DOHH2 (cell line): ENCODE data around the gene ANGEL1.

ENCODE experiments used
- H3F3A ChIP-seq: fragments of 200-600 bp; sonication (generic), shearing (Covaris generic); 2 replicates; pipeline ENCODE4 v1.6.0; 2016; ENCODE audit warnings: antibody characterized with exemption, mild to moderate bottlenecking; ENCODE audit not compliant: control insufficient read depth, insufficient read depth
- H3K27ac ChIP-seq: fragments of 200-600 bp; sonication (generic); 2 replicates; pipeline ENCODE4 v1.5.1; 2014; ENCODE audit warnings: low read depth, mild to moderate bottlenecking, low read length, moderate library complexity
- H3K27me3 ChIP-seq: fragments of 200-600 bp; sonication (generic); 2 replicates; pipeline ENCODE4 v1.6.1; 2014; ENCODE audit warnings: mild to moderate bottlenecking, low read length, mixed read lengths; ENCODE audit not compliant: control insufficient read depth
- H3K36me3 ChIP-seq: fragments of 200-600 bp; sonication (generic); 2 replicates; pipeline ENCODE4 v1.6.1; 2014; ENCODE audit warnings: mild to moderate bottlenecking, low read length, moderate library complexity, mixed read lengths; ENCODE audit not compliant: control insufficient read depth
- H3K4me1 ChIP-seq: fragments of 200-600 bp; sonication (generic); 2 replicates; pipeline ENCODE4 v1.6.1; 2014; ENCODE audit warnings: mild to moderate bottlenecking, low read length, mixed read lengths; ENCODE audit not compliant: control insufficient read depth
- H3K4me2 ChIP-seq: fragments of 200-600 bp; sonication (generic); 2 replicates; pipeline ENCODE4 v1.6.0; 2014; ENCODE audit warnings: mild to moderate bottlenecking, low read length, moderate library complexity
- H3K4me3 ChIP-seq: fragments of 200-600 bp; sonication (generic); 2 replicates; pipeline ENCODE4 v1.5.1; 2014; ENCODE audit warnings: mild to moderate bottlenecking, low read length, mixed read lengths
- H3K79me2 ChIP-seq: fragments of 200-600 bp; sonication (generic); 2 replicates; pipeline ENCODE4 v1.6.1; 2014; ENCODE audit warnings: mild to moderate bottlenecking, low read length, mixed read lengths; ENCODE audit not compliant: control insufficient read depth
- H3K9me2 ChIP-seq: fragments of 200-600 bp; sonication (generic); replicated peaks from 2 replicates; pipeline ENCODE4 v1.6.1; 2014; ENCODE audit warnings: mild to moderate bottlenecking, low read length, mixed read lengths; ENCODE audit not compliant: control insufficient read depth
- H3K9me3 ChIP-seq: fragments of 200-600 bp; sonication (generic); 2 replicates; pipeline ENCODE4 v1.6.1; 2014; ENCODE audit warnings: antibody characterized with exemption, low read length, mixed read lengths; ENCODE audit not compliant: control insufficient read depth, insufficient read depth
- H4K20me1 ChIP-seq: fragments of 200-600 bp; sonication (generic); 2 replicates; pipeline ENCODE4 v1.6.0; 2014; ENCODE audit warnings: low read depth, mild to moderate bottlenecking, antibody characterized with exemption, low read length, moderate library complexity; ENCODE audit not compliant: control insufficient read depth, insufficient read depth
- CTCF ChIP-seq: fragments of 200-600 bp; sonication (generic); IDR thresholded peaks from one replicate; pipeline ENCODE4 v1.5.1; 2014; ENCODE audit warnings: antibody characterized with exemption, mild to moderate bottlenecking, low read depth, low read length; ENCODE audit not compliant: poor library complexity, severe bottlenecking
- EZH2phosphoT487 ChIP-seq: fragments of 200-600 bp; sonication (generic); IDR thresholded peaks from 2 replicates; pipeline ENCODE4 v1.6.1; 2017; ENCODE audit warnings: borderline replicate concordance, mild to moderate bottlenecking, antibody characterized with exemption, low read length, moderate library complexity, mixed read lengths

The ANGEL1 gene

GRCh38 chr14:76808990-76809389 is 3.7 kb downstream of the ANGEL1 start:
- no peaks in the 10 kb centered on the region for H4K20me1 ChIP-seq
- no peaks in the 10 kb centered on the region for H3F3A ChIP-seq
- H3K79me2 ChIP-seq = peaks cover 30% of the 10 kb centered on the region
- no peak for TF ChIP-seq EZH2phosphoT487
- TF ChIP-seq CTCF = no peak
- no peaks in the 10 kb centered on the region for H3K27me3 ChIP-seq
- no peak overlapping the region for H3K4me3 ChIP-seq
- no peaks in the 10 kb centered on the region for H3K9me2 ChIP-seq
- H3K36me3 ChIP-seq = peaks cover 49% of the 10 kb centered on the region
- no peaks in the 10 kb centered on the region for H3K9me3 ChIP-seq
- no peak overlapping the region for H3K4me2 ChIP-seq
- H3K27ac ChIP-seq = no peak overlapping the region
- peaks cover 20% of the 10 kb centered on the region for H3K4me1 ChIP-seq

- Histone ChIP-seq H3K4me1 (peaks cover 14% of the 10 kb centered on the region), H3K4me3 (no peak overlapping the region), H3K27me3 (no peaks in the 10 kb centered on the region), H3F3A (no peaks in the 10 kb centered on the region), H3K36me3 (peaks cover 58% of the 10 kb centered on the region), H3K27ac (no peak overlapping the region), H3K9me3 (no peaks in the 10 kb centered on the region), H3K79me2 (peaks cover 30% of the 10 kb centered on the region), H4K20me1 (no peaks in the 10 kb centered on the region), H3K9me2 (no peaks in the 10 kb centered on the region), H3K4me2 (no peak overlapping the region)
- TF ChIP-seq EZH2phosphoT487 = no peak
- no peak for TF ChIP-seq CTCF
Measured at GRCh38 chr14:76808011-76808410, 4.7 kb downstream of the ANGEL1 start.

GRCh38 chr14:76806446-76806845 is 6.2 kb downstream of the ANGEL1 start:
- Histone ChIP-seq H3K4me3 (no peak overlapping the region), H4K20me1 (no peaks in the 10 kb centered on the region), H3K4me1 (peaks cover 9% of the 10 kb centered on the region), H3K36me3 (peaks cover 68% of the 10 kb centered on the region), H3K27ac (no peak overlapping the region), H3K9me2 (no peaks in the 10 kb centered on the region), H3F3A (no peaks in the 10 kb centered on the region), H3K27me3 (no peaks in the 10 kb centered on the region), H3K9me3 (no peaks in the 10 kb centered on the region), H3K4me2 (no peak overlapping the region), H3K79me2 (peaks cover 20% of the 10 kb centered on the region)
- TF ChIP-seq EZH2phosphoT487 (no peak), CTCF (no peak)

GRCh38 chr14:76793956-76794355 is 18.7 kb downstream of the ANGEL1 start:
- Histone ChIP-seq H3K27ac (no peak overlapping the region), H4K20me1 (no peaks in the 10 kb centered on the region), H3K4me2 (no peak overlapping the region), H3K4me1 (no peaks in the 10 kb centered on the region), H3K36me3 (peaks cover 32% of the 10 kb centered on the region), H3K4me3 (no peak overlapping the region), H3K27me3 (no peaks in the 10 kb centered on the region), H3K9me3 (no peaks in the 10 kb centered on the region), H3F3A (no peaks in the 10 kb centered on the region; the same call in 1 of the 2 replicates), H3K79me2 (no peaks in the 10 kb centered on the region), H3K9me2 (no peaks in the 10 kb centered on the region)
- TF ChIP-seq CTCF (no peak), EZH2phosphoT487 (no peak)
